Measurements from ENCODE around the gene PTCH2.
"Not testable (repeated sequence)": the region's sequence is repeated elsewhere in the genome, so short reads cannot be mapped to it uniquely, and the experiment has no call there.

Gene PTCH2

DNA sequence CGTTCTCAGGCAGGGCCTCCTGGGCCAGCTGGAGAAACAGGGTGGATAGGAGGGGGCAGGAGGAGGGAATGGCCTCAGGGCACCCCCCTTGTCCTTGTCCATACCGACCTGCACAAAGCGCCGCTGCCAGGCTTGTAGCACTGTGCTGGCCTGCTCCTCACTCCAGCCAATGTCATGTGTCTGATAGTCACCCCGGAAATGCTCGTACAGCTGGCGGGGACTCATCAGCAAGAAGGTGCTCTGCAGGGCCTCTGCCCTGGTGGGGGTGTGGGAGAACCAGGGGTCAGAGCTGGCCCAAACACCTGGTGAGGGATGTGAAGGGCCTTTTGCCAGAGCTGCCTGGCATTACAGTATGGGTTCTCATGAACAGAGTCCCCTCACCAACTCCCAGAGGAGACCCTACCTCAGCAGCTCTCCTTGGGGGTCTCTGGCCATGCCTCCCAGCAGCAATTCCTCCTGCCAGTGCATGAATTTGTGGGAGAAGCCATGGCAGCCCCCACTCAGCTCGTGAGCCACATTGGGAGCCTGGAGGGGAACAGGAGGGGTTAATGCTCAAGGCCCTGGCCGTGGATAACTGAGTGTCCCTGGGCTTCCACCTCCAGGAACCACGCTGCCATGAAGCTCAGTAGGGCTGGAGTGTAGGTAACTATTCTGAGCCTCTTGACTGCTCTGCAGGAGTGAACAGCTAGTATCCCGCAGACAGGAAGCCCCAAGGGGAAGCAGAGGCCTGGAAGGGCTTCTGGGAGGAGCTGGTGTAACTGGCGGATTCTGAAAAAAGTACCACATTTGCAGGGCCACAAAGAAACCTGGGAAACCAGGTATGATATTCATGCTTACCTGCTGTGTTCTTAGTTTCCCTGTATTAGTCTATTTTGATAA, 13.3 kb downstream of the PTCH2 start:
- H3K27me3 ChIP-seq (ENCODE audit: insufficient read depth, low read depth, severe bottlenecking), result no peaks in the 10 kb centered on the region
- H3K27ac ChIP-seq, result no peak overlapping the region
- TF ChIP-seq, protein P1, sequence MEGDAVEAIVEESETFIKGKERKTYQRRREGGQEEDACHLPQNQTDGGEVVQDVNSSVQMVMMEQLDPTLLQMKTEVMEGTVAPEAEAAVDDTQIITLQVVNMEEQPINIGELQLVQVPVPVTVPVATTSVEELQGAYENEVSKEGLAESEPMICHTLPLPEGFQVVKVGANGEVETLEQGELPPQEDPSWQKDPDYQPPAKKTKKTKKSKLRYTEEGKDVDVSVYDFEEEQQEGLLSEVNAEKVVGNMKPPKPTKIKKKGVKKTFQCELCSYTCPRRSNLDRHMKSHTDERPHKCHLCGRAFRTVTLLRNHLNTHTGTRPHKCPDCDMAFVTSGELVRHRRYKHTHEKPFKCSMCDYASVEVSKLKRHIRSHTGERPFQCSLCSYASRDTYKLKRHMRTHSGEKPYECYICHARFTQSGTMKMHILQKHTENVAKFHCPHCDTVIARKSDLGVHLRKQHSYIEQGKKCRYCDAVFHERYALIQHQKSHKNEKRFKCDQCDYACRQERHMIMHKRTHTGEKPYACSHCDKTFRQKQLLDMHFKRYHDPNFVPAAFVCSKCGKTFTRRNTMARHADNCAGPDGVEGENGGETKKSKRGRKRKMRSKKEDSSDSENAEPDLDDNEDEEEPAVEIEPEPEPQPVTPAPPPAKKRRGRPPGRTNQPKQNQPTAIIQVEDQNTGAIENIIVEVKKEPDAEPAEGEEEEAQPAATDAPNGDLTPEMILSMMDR (IDR thresholded peaks at IDR 0.05; ENCODE audit: low read depth, low read length), result no peak
- H3K4me3 ChIP-seq (ENCODE audit: low read depth, low read length), result no peak overlapping the region
- no peak for DNase-seq
- H3K36me3 ChIP-seq, result no peaks in the 10 kb centered on the region
- H3K9me3 ChIP-seq (ENCODE audit: severe bottlenecking), result no peaks in the 10 kb centered on the region

DNA sequence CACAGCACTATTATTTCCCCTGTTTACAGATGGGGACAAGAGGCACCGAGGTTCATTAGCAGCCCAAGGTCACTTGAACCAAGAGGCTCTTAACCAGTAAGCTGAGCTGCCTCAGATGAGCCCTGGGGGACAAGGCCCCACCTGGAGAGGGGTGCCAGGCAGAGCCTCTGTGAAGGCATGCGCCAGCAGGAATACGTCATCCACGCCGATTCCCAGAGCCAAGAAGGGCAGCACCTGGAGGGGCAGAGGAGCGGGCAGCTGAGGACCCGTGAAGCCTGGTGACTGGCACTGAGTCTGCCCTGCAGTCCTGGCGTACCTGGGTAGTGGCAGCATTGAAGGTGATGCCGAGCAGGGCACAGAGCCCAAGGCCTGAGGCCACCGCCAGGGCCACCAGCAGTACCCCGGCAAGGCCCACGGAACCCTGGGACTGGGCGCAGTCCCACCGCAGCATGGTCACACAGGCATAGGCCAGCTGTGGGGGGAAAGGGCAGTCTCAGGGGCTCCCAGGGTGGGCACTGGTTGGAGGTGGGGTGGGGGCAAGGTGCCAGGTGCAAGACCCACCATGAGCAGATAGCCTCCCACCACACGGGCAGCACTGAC, 14.1 kb downstream of the PTCH2 start:
- H3K36me3 ChIP-seq, result no peaks in the 10 kb centered on the region
- TF ChIP-seq, protein P1 (IDR thresholded peaks at IDR 0.05; ENCODE audit: low read depth, low read length), result no peak
- no peak overlapping the region for H3K4me3 ChIP-seq (ENCODE audit: low read depth, low read length)
- no peaks in the 10 kb centered on the region for H3K27me3 ChIP-seq (ENCODE audit: insufficient read depth, low read depth, severe bottlenecking)
- no peaks in the 10 kb centered on the region for H3K9me3 ChIP-seq (ENCODE audit: severe bottlenecking)
- H3K27ac ChIP-seq, result no peak overlapping the region
- no peak for DNase-seq

DNA sequence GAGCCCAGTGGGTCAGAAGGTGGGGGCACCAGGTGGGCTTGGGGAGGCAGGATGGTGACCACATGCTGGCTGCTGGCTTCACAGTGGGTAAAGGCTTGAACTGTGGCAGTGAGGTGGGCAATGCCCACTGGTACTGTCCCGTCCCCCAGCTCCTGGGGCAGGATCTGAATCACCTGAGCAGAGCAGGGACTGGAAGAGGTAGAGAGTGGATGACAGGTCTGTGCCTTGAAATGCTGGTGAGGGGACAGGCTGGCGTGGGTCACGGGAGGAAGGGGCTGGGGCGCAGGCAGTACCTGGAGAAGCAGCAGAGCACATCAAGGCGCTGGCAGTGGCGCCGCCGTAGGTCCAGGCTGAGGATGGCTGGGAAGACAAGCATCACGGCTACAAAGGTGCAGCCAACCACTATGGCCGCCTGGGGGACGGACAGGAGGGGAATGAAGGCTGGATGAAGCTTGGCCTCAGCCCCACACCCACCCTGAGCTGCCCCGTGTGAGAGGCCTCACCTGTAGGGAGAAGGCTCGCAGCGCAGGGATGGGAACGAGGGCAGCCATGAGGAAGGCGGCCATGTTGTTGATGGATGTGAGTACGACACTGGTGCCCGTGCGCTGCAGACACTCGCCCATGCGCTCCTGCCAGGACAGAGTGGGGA, 14.9 kb downstream of the PTCH2 start:
- Histone ChIP-seq H3K27me3 (ENCODE audit: insufficient read depth, low read depth, severe bottlenecking) (no peaks in the 10 kb centered on the region), H3K27ac (no peak overlapping the region), H3K9me3 (ENCODE audit: severe bottlenecking) (no peaks in the 10 kb centered on the region), H3K36me3 (no peaks in the 10 kb centered on the region), H3K4me3 (ENCODE audit: low read depth, low read length) (no peak overlapping the region)
- DNase-seq, result no peak
- TF ChIP-seq, protein P1 (IDR thresholded peaks at IDR 0.05; ENCODE audit: low read depth, low read length), result no peak

DNA sequence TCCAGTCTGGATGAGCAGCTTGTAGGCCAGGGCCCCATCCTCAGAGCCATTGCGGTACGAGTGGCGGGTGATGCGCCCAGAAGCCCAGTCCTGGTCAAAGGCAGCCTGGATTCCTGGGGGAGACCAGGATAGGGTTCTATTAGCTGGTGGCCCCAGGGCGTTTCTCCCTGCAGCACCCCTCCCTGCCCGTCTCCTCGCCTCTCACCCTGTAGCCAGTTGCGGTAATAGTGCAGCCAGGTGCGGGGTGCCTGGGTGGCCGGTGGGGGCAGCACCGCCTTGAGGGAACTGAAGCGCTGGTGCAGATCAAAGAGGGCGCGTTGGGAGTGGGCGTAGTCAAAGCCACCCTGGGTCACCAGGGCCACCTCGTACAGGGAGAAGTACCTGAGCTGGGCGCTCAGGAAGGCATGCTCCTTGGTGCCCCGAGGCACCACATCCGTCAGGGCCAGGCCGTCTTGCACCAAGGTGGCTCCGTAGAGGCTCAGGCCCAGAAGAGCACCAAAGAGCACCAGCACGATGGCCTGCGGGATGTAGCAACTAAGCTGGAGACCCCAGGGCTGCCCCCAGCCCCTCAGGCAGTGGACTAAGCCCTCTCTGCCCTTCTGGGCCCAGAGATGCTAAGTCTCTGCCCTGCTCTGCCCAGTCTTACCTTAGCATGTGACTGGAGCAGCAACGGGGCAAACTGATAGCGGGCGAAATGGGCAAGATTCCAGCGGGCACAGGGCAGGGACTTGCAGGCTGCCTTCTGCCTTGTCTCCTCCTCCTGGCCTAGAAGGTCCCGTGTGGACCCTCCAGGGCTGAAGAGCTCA, 15.7 kb downstream of the PTCH2 start:
- H3K9me3 ChIP-seq (ENCODE audit: severe bottlenecking), result no peaks in the 10 kb centered on the region
- no peak for DNase-seq
- TF ChIP-seq, protein P1 (IDR thresholded peaks at IDR 0.05; ENCODE audit: low read depth, low read length), result no peak
- H3K36me3 ChIP-seq, result no peaks in the 10 kb centered on the region
- H3K4me3 ChIP-seq (ENCODE audit: low read depth, low read length), result no peak overlapping the region
- no peaks in the 10 kb centered on the region for H3K27me3 ChIP-seq (ENCODE audit: insufficient read depth, low read depth, severe bottlenecking)
- no peak overlapping the region for H3K27ac ChIP-seq

GRCh38 chr1:44826375-44827196, 16.5 kb downstream of the PTCH2 start:
- no peaks in the 10 kb centered on the region for H3K36me3 ChIP-seq
- no peak for DNase-seq
- no peaks in the 10 kb centered on the region for H3K27me3 ChIP-seq (ENCODE audit: insufficient read depth, low read depth, severe bottlenecking)
- TF ChIP-seq, protein P1 (IDR thresholded peaks at IDR 0.05; ENCODE audit: low read depth, low read length), result no peak
- no peak overlapping the region for H3K27ac ChIP-seq
- no peak overlapping the region for H3K4me3 ChIP-seq (ENCODE audit: low read depth, low read length)
- H3K9me3 ChIP-seq (ENCODE audit: severe bottlenecking), result no peaks in the 10 kb centered on the region

- not testable (repeated sequence) for H3K4me3 ChIP-seq (ENCODE audit: low read depth, low read length); H3K9me3 ChIP-seq (ENCODE audit: severe bottlenecking)
Measured at GRCh38 chr1:44824392-44824791, 18.7 kb downstream of the PTCH2 start.

More at GRCh38 chr1:44824392-44824791, 18.7 kb downstream of the PTCH2 start:
- H3K27me3 ChIP-seq (ENCODE audit: insufficient read depth, low read depth, severe bottlenecking); H3K36me3 ChIP-seq; H3K27ac ChIP-seq; DNase-seq: not testable (repeated sequence)
